Thyroid gland (tissue), 4 donors: ENCODE measurements around the gene CHST5. TPM values are rescaled to one million over a fixed set of nuclear protein-coding genes. Genes with fewer than 3 reads are reported as not detected.

ENCODE experiments used
- DNase-seq, 2 donors: peaks; one replicate each; pipeline ENCODE4 v3.0.0-alpha.2; 2019
- H3K27ac ChIP-seq, 3 donors: fragments of 200-600 bp; sonication (generic); 1 replicate in 2 of 3; 2 replicates in 1 of 3; pipeline ENCODE4 v1.5.1; 2016 to 2019; ENCODE audit warnings: mild to moderate bottlenecking in 1 of 3, moderate library complexity in 1 of 3
- H3K27me3 ChIP-seq: fragments of 200-600 bp; sonication (generic); one replicate; pipeline ENCODE4 v1.5.1; 2019
- H3K36me3 ChIP-seq, 2 donors: fragments of 200-600 bp; sonication (generic); one replicate each; pipeline ENCODE4 v1.5.1; 2016 to 2019
- H3K4me1 ChIP-seq, 2 donors: fragments of 200-600 bp; sonication (generic); one replicate each; pipeline ENCODE4 v1.5.1; 2017 to 2019
- H3K4me3 ChIP-seq, 3 donors: fragments of 200-600 bp; sonication (generic); replicated peaks in 1 of 3; 1 replicate in 2 of 3; 2 replicates in 1 of 3; pipeline ENCODE4 v1.5.1; 2016; ENCODE audit warnings: mild to moderate bottlenecking in 1 of 3
- H3K9me3 ChIP-seq: fragments of 200-600 bp; sonication (generic); one replicate; pipeline ENCODE4 v1.5.1; 2017
- CTCF ChIP-seq, 6 experiments: fragments of 200-600 bp in 3 of 6; fragments of 450-650 bp in 3 of 6; sonication (generic) in 3 of 6; IDR thresholded peaks; one replicate each; pipeline ENCODE4 v1.5.1; 2016 to 2019; ENCODE audit warnings: antibody characterized with exemption in 6 of 6, mild to moderate bottlenecking in 2 of 6, inconsistent platforms in 1 of 6, moderate library complexity in 1 of 6
- POLR2A ChIP-seq, 2 donors: fragments of 450-650 bp; IDR thresholded peaks; one replicate each; pipeline ENCODE4 v1.6.1; 2017; ENCODE audit warnings: antibody characterized with exemption in 2 of 2, mild to moderate bottlenecking in 2 of 2, moderate library complexity in 1 of 2
- WGBS, 2 donors: methylation state at CpG; one replicate each; pipeline ENCODE4 v1.1.5; 2017; 5-methylcytosine and 5-hydroxymethylcytosine counted together
- intact Hi-C: fragments of 100-400 bp; cut with DNase I; formaldehyde crosslinking; loops from one replicate; pipeline ENCODE4 v1.15.1; 2023
- total RNA-seq, 4 donors: library from RNA; depleted of rRNA; stranded (reverse); fragments of >200 nt; gene quantifications; one replicate each; pipeline ENCODE4 v1.2.3, GENCODE V29; 2016

Gene CHST5
- total RNA-seq, 4 donors from 2014 or later, result 0.50 TPM; not detected in 3

- no peak for DNase-seq
- Histone ChIP-seq H3K36me3 (peaks cover 55 to 57% of the 10 kb centered on the region in 2 donors), H3K9me3 (no peaks in the 10 kb centered on the region), H3K4me3 (no peak overlapping the region), H3K4me1 (no peaks in the 10 kb centered on the region), H3K27ac (no peak overlapping the region), H3K27me3 (no peaks in the 10 kb centered on the region)
- 71 to 77% methylated on average over 3 of the region's 3 CpGs for WGBS, 2 donors
- intact Hi-C loops, result no loop called here
- no peak for TF ChIP-seq CTCF (IDR thresholded peaks at IDR 0.05)
- no peak for TF ChIP-seq POLR2A (IDR thresholded peaks at IDR 0.05)
These were observed 40.5 kb upstream of the CHST5 start for GRCh38 chr16:75576384-75576811.

GRCh38 chr16:75575958-75576357 lies 40.0 kb upstream of the CHST5 start:
- Histone ChIP-seq H3K36me3 (peaks cover 55 to 61% of the 10 kb centered on the region in 2 donors), H3K4me3 (no peak overlapping the region), H3K9me3 (no peaks in the 10 kb centered on the region), H3K27ac (no peak overlapping the region), H3K27me3 (no peaks in the 10 kb centered on the region), H3K4me1 (no peaks in the 10 kb centered on the region)
- TF ChIP-seq POLR2A (IDR thresholded peaks at IDR 0.05), result no peak
- no peak for TF ChIP-seq CTCF (IDR thresholded peaks at IDR 0.05)
- 76% methylated on average over 3 of the region's 3 CpGs for WGBS, 2 donors
- intact Hi-C loops, result no loop called here
- no peak for DNase-seq

GRCh38 chr16:75573955-75574354 lies 38.0 kb upstream of the CHST5 start:
- Histone ChIP-seq H3K9me3 (no peaks in the 10 kb centered on the region), H3K36me3 (peaks cover 65 to 66% of the 10 kb centered on the region in 2 donors), H3K4me3 (no peak overlapping the region), H3K4me1 (no peaks in the 10 kb centered on the region), H3K27me3 (no peaks in the 10 kb centered on the region), H3K27ac (no peak overlapping the region)
- intact Hi-C loops, result no loop called here
- no peak for TF ChIP-seq CTCF (IDR thresholded peaks at IDR 0.05)
- TF ChIP-seq POLR2A (IDR thresholded peaks at IDR 0.05), result no peak
- 82 to 92% methylated on average over 5 of the region's 5 CpGs for WGBS, 2 donors
- DNase-seq, result no peak

GRCh38 chr16:75572864-75573542 lies 37.1 kb upstream of the CHST5 start:
- H3K4me3 ChIP-seq, result no peak overlapping the region
- DNase-seq, result no peak
- no peak overlapping the region for H3K27ac ChIP-seq
- WGBS, 2 donors, result 57 to 78% methylated on average over 3 of the region's 3 CpGs
- TF ChIP-seq CTCF (IDR thresholded peaks at IDR 0.05) (no peak), POLR2A (IDR thresholded peaks at IDR 0.05) (no peak)
- peaks cover 0 to 2% of the 10 kb centered on the region in 2 donors for H3K4me1 ChIP-seq
- H3K27me3 ChIP-seq, result no peaks in the 10 kb centered on the region
- intact Hi-C loops, result no loop called here
- H3K9me3 ChIP-seq, result no peaks in the 10 kb centered on the region
- peaks cover 55 to 66% of the 10 kb centered on the region in 2 donors for H3K36me3 ChIP-seq

- intact Hi-C loops, result no loop called here
- H3K9me3 ChIP-seq, result no peaks in the 10 kb centered on the region
These were observed 34.6 kb upstream of the CHST5 start for GRCh38 chr16:75570396-75571065.

More at GRCh38 chr16:75570396-75571065, 34.6 kb upstream of the CHST5 start:
- peaks cover 11 to 17% of the 10 kb centered on the region in 2 donors for H3K4me1 ChIP-seq
- no peak for DNase-seq
- 69 to 75% methylated on average over 5 of the region's 5 CpGs for WGBS, 2 donors
- H3K27ac ChIP-seq, result no peak overlapping the region
- no peaks in the 10 kb centered on the region for H3K27me3 ChIP-seq
- H3K36me3 ChIP-seq, result peaks cover 44 to 48% of the 10 kb centered on the region in 2 donors
- no peak overlapping the region for H3K4me3 ChIP-seq
- TF ChIP-seq POLR2A (IDR thresholded peaks at IDR 0.05) (no peak), CTCF (IDR thresholded peaks at IDR 0.05) (no peak)
